Measurements from ENCODE around the gene GPSM1. TPM values are rescaled to one million over a fixed set of nuclear protein-coding genes. Genes with fewer than 3 reads are reported as not detected.

The GPSM1 gene
- total RNA-seq, 1 donor = 48.5 TPM

- TF ChIP-seq CTCF (IDR thresholded peaks at IDR 0.05; ENCODE audit: insufficient read depth, low read length) = no peak
- DNase-seq (ENCODE audit: low read depth) = no peak
- H3K4me3 ChIP-seq (ENCODE audit: low read depth, low read length) = no peak overlapping the region
Observed at GRCh38 chr9:136333486-136333885, 6.1 kb downstream of the GPSM1 start.

DNA sequence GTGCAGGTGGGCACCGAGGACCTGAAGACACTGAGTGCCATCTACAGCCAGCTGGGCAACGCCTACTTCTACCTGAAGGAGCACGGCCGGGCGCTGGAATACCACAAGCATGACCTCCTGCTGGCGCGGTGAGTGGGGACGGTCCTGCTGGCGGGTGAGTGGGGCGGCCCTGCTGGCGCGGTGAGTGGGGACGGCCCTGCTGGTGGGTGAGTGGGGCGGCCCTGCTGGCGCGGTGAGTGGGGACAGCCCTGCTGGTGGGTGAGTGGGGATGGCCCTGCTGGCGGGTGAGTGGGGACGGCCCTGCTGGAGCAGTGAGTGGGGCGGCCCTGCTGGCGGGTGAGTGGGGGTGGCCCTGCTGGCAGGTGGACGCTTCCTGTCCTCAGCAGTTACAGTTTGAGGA, 7.2 kb downstream of the GPSM1 start:
- no peak overlapping the region for H3K4me3 ChIP-seq (ENCODE audit: low read depth, low read length)
- no peak for DNase-seq (ENCODE audit: low read depth)
- no peak for TF ChIP-seq CTCF (IDR thresholded peaks at IDR 0.05; ENCODE audit: insufficient read depth, low read length)

- DNase-seq (ENCODE audit: low read depth) = no peak
- no peak for TF ChIP-seq CTCF (IDR thresholded peaks at IDR 0.05; ENCODE audit: insufficient read depth, low read length)
- no peak overlapping the region for H3K4me3 ChIP-seq (ENCODE audit: low read depth, low read length)
Observed at GRCh38 chr9:136335296-136336155, 8.2 kb downstream of the GPSM1 start.

DNA sequence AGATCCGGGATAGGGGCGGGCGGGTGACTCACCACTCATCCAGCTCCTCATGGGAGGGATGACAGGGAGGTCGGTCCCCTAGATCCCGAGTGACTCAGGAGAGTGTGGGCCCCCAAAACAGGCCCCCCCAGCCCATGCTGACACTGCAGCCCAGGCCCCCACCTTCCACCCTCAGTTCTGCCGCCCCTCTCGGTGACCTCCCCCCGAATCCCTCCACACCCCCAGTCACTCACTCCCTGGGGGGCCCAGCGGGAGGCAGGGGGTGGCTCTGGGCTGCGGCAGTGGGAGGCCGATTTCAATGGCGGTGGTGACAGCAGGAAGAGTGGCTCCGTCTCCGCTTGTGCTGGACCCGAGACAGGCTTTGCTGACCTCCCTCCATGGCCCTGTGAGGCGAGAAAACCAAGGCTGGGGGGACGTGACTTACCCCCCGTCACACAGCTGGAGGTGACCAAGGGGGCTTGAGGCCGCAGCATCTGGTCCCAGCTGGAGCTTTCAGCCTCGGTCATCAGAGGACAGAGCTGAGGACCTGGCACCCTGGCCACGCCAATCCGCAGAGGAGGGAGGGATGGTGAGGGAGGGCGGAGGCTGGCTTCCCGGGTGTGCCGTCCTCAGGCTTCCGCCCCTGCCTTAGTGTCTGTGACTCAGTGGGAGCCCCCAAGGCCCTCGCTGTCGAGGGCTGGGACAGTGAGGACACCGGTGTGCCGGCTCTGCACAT, 9.0 kb downstream of the GPSM1 start:
- TF ChIP-seq CTCF (IDR thresholded peaks at IDR 0.05; ENCODE audit: insufficient read depth, low read length) = no peak
- no peak overlapping the region for H3K4me3 ChIP-seq (ENCODE audit: low read depth, low read length)
- DNase-seq (ENCODE audit: low read depth) = no peak

- no peak overlapping the region for H3K4me3 ChIP-seq (ENCODE audit: low read depth, low read length)
- no peak for DNase-seq (ENCODE audit: low read depth)
- TF ChIP-seq CTCF (IDR thresholded peaks at IDR 0.05; ENCODE audit: insufficient read depth, low read length) = no peak
Observed at GRCh38 chr9:136336881-136337280, 9.5 kb downstream of the GPSM1 start.

DNA sequence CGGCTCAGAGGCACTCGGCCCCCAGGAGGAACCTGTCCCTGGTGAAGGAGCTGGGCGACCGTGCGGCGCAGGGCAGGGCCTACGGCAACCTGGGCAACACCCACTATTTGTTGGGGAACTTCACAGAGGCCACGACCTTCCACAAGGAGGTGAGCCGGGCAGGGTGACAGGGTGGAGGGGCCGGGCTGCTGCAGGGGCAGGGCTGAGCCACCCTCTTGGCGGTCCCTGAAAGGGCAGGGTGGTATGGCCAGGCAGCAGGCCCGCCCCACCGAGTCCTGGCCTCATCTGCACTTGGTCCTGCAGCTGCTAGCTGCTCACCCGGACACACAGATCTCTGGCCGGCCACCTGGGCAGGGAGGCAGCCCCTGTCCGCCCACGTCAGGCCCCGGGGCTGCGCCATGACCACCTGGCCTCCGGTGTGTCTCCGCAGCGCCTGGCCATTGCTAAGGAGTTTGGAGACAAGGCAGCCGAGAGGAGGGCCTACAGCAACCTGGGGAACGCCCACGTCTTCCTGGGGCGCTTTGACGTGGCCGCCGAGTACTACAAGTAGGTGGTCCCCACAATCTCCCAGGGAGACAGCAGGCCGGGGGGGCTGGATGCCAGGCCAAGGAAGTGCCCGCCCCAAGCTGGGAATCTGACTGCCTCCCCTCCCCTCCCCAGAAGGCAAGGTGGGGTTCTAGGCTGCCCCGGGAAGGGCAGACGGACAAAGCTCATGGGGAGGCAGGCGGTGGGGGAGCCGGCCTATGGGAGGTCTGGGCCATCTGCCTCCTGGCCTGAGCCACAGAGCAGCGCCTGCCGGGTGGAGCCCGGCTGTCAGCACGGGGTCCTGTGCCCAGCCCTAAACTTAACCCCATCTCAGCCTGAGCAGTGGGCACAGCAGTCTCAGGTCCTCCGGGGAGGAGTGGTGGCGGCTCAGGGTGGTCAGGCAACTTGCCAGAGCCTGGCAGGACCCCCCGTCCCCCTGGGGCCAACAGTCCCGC, 10.4 kb downstream of the GPSM1 start:
- H3K4me3 ChIP-seq (ENCODE audit: low read depth, low read length) = no peak overlapping the region
- no peak for DNase-seq (ENCODE audit: low read depth)
- no peak for TF ChIP-seq CTCF (IDR thresholded peaks at IDR 0.05; ENCODE audit: insufficient read depth, low read length)
